Lower lobe of right lung (tissue), 2 donors: Measurements from ENCODE around the gene TMEM212. TPM values are rescaled to one million over a fixed set of nuclear protein-coding genes. Genes with fewer than 3 reads are reported as not detected.

Source experiments
- ATAC-seq, 2 donors: fragments of 200-7000 bp; cut with Tn5 transposase; one replicate each; pipeline ENCODE4 v1.9.1; 2020 to 2022; ENCODE audit warnings: mild to moderate bottlenecking in 2 of 2, moderate library complexity in 2 of 2
- DNase-seq: peaks from one replicate; pipeline ENCODE4 v3.0.0-alpha.2; 2020
- H3K27ac ChIP-seq: fragments of 200-600 bp; one replicate; pipeline ENCODE4 v1.8.0; 2022
- H3K27me3 ChIP-seq: fragments of 200-600 bp; one replicate; pipeline ENCODE4 v1.8.0; 2022; ENCODE audit warnings: low read depth
- H3K36me3 ChIP-seq: fragments of 200-600 bp; one replicate; pipeline ENCODE4 v1.8.0; 2022; ENCODE audit warnings: mild to moderate bottlenecking
- H3K4me1 ChIP-seq: fragments of 200-600 bp; one replicate; pipeline ENCODE4 v1.8.0; 2022
- H3K4me3 ChIP-seq: fragments of 200-600 bp; one replicate; pipeline ENCODE4 v1.8.0; 2022; ENCODE audit warnings: mild to moderate bottlenecking
- H3K9me3 ChIP-seq: fragments of 200-600 bp; one replicate; pipeline ENCODE4 v1.8.0; 2022
- CTCF ChIP-seq: fragments of 200-600 bp; IDR thresholded peaks from one replicate; pipeline ENCODE4 v1.8.0; 2022; ENCODE audit warnings: antibody characterized with exemption, mild to moderate bottlenecking
- intact Hi-C: fragments of 100-400 bp; cut with DNase I; formaldehyde crosslinking; loops from one replicate; pipeline ENCODE4 v1.11.0; 2022
- total RNA-seq: library from RNA; stranded (reverse); fragmentation: NEBNext Ultra II Directional; extraction: Animal tissue kit (Norgen Biotek cat#: 25700); gene quantifications from one replicate; pipeline ENCODE4 v1.2.1, GENCODE V29; 2021
- donor health status: DM: no; HTN: yes; CAD: no; lungs with severe emphysema.

The TMEM212 gene
- total RNA-seq, 1 donor from 2014 or later: 5.2 TPM

- intact Hi-C loops: no loop called here
- ATAC-seq (no peak), DNase-seq (no peak)
- Histone ChIP-seq H3K27me3 (no peaks in the 10 kb centered on the region), H3K9me3 (no peaks in the 10 kb centered on the region), H3K27ac (no peak overlapping the region), H3K36me3 (no peaks in the 10 kb centered on the region), H3K4me3 (no peak overlapping the region), H3K4me1 (peaks cover 67% of the 10 kb centered on the region)
- TF ChIP-seq CTCF: no peak
Measured at GRCh38 chr3:171806200-171807128, 36.7 kb upstream of the TMEM212 start.

- Histone ChIP-seq H3K9me3 (no peaks in the 10 kb centered on the region), H3K36me3 (no peaks in the 10 kb centered on the region), H3K4me1 (peaks cover 62% of the 10 kb centered on the region), H3K4me3 (no peak overlapping the region), H3K27me3 (no peaks in the 10 kb centered on the region), H3K27ac (no peak overlapping the region)
- no peak for DNase-seq
- ATAC-seq: no peak
- intact Hi-C loops: no loop called here
- TF ChIP-seq CTCF: no peak
Measured at GRCh38 chr3:171807129-171807675, 35.9 kb upstream of the TMEM212 start.

GRCh38 chr3:171807806-171808205 lies 35.3 kb upstream of the TMEM212 start:
- TF ChIP-seq CTCF: no peak
- Histone ChIP-seq H3K9me3 (no peaks in the 10 kb centered on the region), H3K4me3 (no peak overlapping the region), H3K27me3 (no peaks in the 10 kb centered on the region), H3K4me1 (peaks cover 57% of the 10 kb centered on the region), H3K36me3 (no peaks in the 10 kb centered on the region), H3K27ac (no peak overlapping the region)
- intact Hi-C loops: no loop called here
- DNase-seq: no peak
- no peak for ATAC-seq

GRCh38 chr3:171809611-171809860 lies 33.6 kb upstream of the TMEM212 start:
- Histone ChIP-seq H3K27me3 (no peaks in the 10 kb centered on the region), H3K9me3 (no peaks in the 10 kb centered on the region), H3K4me1 (peaks cover 48% of the 10 kb centered on the region), H3K27ac (peak overlapping the region; percentile 87), H3K4me3 (peak overlapping the region; percentile 60), H3K36me3 (no peaks in the 10 kb centered on the region)
- ATAC-seq: peak; percentile 32 to 33
- no peak for TF ChIP-seq CTCF
- DNase-seq: no peak
- intact Hi-C loops: no loop called here

- DNase-seq: peak; percentile 91
- H3K4me3 ChIP-seq: peak within 1 kb of the TSS; percentile 60
- intact Hi-C loops: no loop called here
- H3K9me3 ChIP-seq: no peaks in the 10 kb centered on the region
- peak; percentile 94 to 95 for ATAC-seq
- H3K27ac ChIP-seq: peak within 1 kb of the TSS; percentile 87
- TF ChIP-seq CTCF: no peak
- no peaks in the 10 kb centered on the region for H3K36me3 ChIP-seq
- no peaks in the 10 kb centered on the region for H3K27me3 ChIP-seq
- peaks cover 43% of the 10 kb centered on the region for H3K4me1 ChIP-seq
Measured at GRCh38 chr3:171809861-171810628, 33.1 kb upstream of the TMEM212 start, which contains the start of gene PLD1. Gene PLD1 (minus strand): TSS chr3:171810483. CDS start chr3:171738051, 72,432 bp downstream.
